GM12892 (cell line): ENCODE data around the gene NEB.

Experiments used
- POLR2A ChIP-seq: IDR thresholded peaks from 2 replicates; pipeline ENCODE4 v1.6.1; 2011; ENCODE audit warnings: low read depth, low read length, control low read depth
- POLR2AphosphoS5 ChIP-seq: IDR thresholded peaks from 2 replicates; pipeline ENCODE4 v1.6.1; 2011; ENCODE audit warnings: low read depth, low read length, control low read depth
- TAF1 ChIP-seq: IDR thresholded peaks from 2 replicates; pipeline ENCODE4 v1.6.1; 2011; ENCODE audit warnings: low read depth, mild to moderate bottlenecking, control low read depth, low read length, borderline replicate concordance

GRCh38 chr2:151664520-151664919, 69.8 kb downstream of the NEB start:
- no peak for TF ChIP-seq POLR2AphosphoS5
- no peak for TF ChIP-seq POLR2A
- no peak for TF ChIP-seq TAF1
